ENCODE results near the gene DGCR2. TPM values are rescaled to one million over a fixed set of nuclear protein-coding genes. Genes with fewer than 3 reads are reported as not detected.

The DGCR2 gene
- total and polyA plus RNA-seq, 2 experiments from 2014 or later: 18.5 to 83.0 TPM

DNA sequence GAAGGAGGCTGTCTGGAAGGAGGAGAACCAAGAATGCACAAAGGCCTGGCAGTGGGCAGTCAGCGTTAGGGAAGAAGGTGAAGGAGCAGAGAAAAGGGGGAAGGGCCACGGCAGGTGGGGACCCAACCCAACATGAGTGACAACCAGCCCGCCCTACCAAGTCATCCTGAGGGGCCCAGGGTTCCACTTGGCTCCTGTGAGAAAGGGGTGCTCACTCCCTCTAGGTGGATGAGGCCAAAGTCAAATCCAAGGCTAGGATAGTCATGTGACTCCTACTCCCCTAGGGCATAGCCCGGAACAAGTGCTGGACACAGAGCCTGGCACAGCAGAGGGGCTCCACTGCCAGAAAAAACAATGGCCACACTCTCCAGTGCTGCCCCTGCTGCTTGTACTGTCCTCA, 2.2 kb upstream of the DGCR2 start:
- peaks cover 25% of the 10 kb centered on the region for H3K27me3 Mint-ChIP-seq (ENCODE audit: insufficient read depth, low read depth, poor library complexity)
- ATAC-seq: no peak

DNA sequence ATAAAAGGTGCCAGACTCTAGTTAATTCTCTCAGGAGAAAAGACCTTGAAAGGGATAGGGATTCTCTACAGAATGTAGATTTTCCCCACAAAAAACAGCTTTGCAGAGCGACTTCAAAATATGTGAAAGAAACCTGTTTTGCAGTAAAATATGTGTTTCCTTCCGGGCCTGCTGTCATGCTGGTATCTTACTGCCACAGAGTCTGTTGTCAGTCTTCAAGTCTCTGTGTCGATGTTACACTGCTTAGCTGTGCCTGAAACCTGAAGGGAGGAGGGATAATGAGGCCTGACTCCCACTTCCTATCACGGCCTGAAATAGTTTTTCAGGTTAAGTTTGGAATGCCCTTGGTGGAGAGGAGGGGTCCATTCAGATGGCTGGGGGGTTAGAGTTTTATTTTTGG, 1.7 kb upstream of the DGCR2 start:
- Mint-ChIP-seq H3K27ac (no peak overlapping the region), H3K27me3 (ENCODE audit: insufficient read depth, low read depth, poor library complexity) (peaks cover 22% of the 10 kb centered on the region), H3K36me3 (ENCODE audit: low read depth) (no peaks in the 10 kb centered on the region; the same call in 2 of the 3 replicates), H3K4me3 (no peak overlapping the region; the same call in 2 of the 3 replicates), H3K9me3 (no peaks in the 10 kb centered on the region), H3K4me1 (peaks cover 29% of the 10 kb centered on the region)
- no peaks in the 10 kb centered on the region for H3K27me3 ChIP-seq (ENCODE audit: insufficient read depth)
- no peaks in the 10 kb centered on the region for H3K9me2 ChIP-seq (ENCODE audit: insufficient read depth)
- peaks cover 24% of the 10 kb centered on the region for H4K20me1 ChIP-seq (replicated peaks; ENCODE audit: insufficient read depth)
- H3K4me2 ChIP-seq: no peak overlapping the region
- peaks cover 4% of the 10 kb centered on the region; the same call in 1 of the 2 replicates for H3F3A ChIP-seq (replicated peaks; ENCODE audit: low read depth)
- no peak overlapping the region for H3K27ac ChIP-seq (ENCODE audit: low read depth)
- no peak overlapping the region for H3K4me3 ChIP-seq
- ATAC-seq: no peak
- peaks cover 16% of the 10 kb centered on the region for H3K4me1 ChIP-seq (ENCODE audit: insufficient read depth)
- no peak overlapping the region for H2AFZ ChIP-seq
- no peaks in the 10 kb centered on the region for H3K36me3 ChIP-seq (ENCODE audit: insufficient read depth)
- DNase-seq (ENCODE audit: low spot score): no peak
- H3K79me2 ChIP-seq (replicated peaks; ENCODE audit: insufficient read depth): peaks cover 28% of the 10 kb centered on the region
- TF ChIP-seq, protein P1, sequence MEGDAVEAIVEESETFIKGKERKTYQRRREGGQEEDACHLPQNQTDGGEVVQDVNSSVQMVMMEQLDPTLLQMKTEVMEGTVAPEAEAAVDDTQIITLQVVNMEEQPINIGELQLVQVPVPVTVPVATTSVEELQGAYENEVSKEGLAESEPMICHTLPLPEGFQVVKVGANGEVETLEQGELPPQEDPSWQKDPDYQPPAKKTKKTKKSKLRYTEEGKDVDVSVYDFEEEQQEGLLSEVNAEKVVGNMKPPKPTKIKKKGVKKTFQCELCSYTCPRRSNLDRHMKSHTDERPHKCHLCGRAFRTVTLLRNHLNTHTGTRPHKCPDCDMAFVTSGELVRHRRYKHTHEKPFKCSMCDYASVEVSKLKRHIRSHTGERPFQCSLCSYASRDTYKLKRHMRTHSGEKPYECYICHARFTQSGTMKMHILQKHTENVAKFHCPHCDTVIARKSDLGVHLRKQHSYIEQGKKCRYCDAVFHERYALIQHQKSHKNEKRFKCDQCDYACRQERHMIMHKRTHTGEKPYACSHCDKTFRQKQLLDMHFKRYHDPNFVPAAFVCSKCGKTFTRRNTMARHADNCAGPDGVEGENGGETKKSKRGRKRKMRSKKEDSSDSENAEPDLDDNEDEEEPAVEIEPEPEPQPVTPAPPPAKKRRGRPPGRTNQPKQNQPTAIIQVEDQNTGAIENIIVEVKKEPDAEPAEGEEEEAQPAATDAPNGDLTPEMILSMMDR (conservative IDR thresholded peaks at IDR 0.05; ENCODE audit: low read depth in 2 of 2): no peak
- TF ChIP-seq ZNF114 (CRISPR knock-in tag; IDR thresholded peaks at IDR 0.05) (no peak), POLR2AphosphoS5 (IDR thresholded peaks at IDR 0.05; ENCODE audit: low read depth) (no peak), REST (IDR thresholded peaks at IDR 0.05; ENCODE audit: unreplicated experiment) (no peak), NANOG (IDR thresholded peaks at IDR 0.05; ENCODE audit: borderline replicate concordance) (no peak), EZH2 (IDR thresholded peaks at IDR 0.05; ENCODE audit: low read depth, unreplicated experiment) (no peak), EZH2phosphoT487 (IDR thresholded peaks at IDR 0.05; ENCODE audit: unreplicated experiment) (no peak), JUNB (IDR thresholded peaks at IDR 0.05; ENCODE audit: unreplicated experiment) (no peak)
- TF ChIP-seq, protein P2, sequence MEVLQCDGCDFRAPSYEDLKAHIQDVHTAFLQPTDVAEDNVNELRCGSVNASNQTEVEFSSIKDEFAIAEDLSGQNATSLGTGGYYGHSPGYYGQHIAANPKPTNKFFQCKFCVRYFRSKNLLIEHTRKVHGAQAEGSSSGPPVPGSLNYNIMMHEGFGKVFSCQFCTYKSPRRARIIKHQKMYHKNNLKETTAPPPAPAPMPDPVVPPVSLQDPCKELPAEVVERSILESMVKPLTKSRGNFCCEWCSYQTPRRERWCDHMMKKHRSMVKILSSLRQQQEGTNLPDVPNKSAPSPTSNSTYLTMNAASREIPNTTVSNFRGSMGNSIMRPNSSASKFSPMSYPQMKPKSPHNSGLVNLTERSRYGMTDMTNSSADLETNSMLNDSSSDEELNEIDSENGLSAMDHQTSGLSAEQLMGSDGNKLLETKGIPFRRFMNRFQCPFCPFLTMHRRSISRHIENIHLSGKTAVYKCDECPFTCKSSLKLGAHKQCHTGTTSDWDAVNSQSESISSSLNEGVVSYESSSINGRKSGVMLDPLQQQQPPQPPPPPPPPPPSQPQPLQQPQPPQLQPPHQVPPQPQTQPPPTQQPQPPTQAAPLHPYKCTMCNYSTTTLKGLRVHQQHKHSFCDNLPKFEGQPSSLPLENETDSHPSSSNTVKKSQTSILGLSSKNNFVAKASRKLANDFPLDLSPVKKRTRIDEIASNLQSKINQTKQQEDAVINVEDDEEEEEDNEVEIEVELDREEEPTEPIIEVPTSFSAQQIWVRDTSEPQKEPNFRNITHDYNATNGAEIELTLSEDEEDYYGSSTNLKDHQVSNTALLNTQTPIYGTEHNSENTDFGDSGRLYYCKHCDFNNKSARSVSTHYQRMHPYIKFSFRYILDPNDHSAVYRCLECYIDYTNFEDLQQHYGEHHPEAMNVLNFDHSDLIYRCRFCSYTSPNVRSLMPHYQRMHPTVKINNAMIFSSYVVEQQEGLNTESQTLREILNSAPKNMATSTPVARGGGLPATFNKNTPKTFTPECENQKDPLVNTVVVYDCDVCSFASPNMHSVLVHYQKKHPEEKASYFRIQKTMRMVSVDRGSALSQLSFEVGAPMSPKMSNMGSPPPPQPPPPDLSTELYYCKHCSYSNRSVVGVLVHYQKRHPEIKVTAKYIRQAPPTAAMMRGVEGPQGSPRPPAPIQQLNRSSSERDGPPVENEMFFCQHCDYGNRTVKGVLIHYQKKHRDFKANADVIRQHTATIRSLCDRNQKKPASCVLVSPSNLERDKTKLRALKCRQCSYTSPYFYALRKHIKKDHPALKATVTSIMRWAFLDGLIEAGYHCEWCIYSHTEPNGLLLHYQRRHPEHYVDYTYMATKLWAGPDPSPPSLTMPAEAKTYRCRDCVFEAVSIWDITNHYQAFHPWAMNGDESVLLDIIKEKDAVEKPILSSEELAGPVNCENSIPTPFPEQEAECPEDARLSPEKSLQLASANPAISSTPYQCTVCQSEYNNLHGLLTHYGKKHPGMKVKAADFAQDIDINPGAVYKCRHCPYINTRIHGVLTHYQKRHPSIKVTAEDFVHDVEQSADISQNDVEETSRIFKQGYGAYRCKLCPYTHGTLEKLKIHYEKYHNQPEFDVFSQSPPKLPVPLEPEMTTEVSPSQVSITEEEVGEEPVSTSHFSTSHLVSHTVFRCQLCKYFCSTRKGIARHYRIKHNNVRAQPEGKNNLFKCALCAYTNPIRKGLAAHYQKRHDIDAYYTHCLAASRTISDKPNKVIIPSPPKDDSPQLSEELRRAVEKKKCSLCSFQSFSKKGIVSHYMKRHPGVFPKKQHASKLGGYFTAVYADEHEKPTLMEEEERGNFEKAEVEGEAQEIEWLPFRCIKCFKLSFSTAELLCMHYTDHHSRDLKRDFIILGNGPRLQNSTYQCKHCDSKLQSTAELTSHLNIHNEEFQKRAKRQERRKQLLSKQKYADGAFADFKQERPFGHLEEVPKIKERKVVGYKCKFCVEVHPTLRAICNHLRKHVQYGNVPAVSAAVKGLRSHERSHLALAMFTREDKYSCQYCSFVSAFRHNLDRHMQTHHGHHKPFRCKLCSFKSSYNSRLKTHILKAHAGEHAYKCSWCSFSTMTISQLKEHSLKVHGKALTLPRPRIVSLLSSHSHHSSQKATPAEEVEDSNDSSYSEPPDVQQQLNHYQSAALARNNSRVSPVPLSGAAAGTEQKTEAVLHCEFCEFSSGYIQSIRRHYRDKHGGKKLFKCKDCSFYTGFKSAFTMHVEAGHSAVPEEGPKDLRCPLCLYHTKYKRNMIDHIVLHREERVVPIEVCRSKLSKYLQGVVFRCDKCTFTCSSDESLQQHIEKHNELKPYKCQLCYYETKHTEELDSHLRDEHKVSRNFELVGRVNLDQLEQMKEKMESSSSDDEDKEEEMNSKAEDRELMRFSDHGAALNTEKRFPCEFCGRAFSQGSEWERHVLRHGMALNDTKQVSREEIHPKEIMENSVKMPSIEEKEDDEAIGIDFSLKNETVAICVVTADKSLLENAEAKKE (CRISPR knock-in tag; IDR thresholded peaks at IDR 0.05): no peak

More for the DNA sequence above, 2.2 kb upstream of the DGCR2 start:
- TF ChIP-seq CREB1 (CRISPR knock-in tag; IDR thresholded peaks at IDR 0.05; ENCODE audit: low read depth): no peak
- no peak for TF ChIP-seq NANOG (IDR thresholded peaks at IDR 0.05; ENCODE audit: borderline replicate concordance)
- TF ChIP-seq STAT1 (IDR thresholded peaks at IDR 0.05; ENCODE audit: unreplicated experiment): no peak
- TF ChIP-seq EZH2 (IDR thresholded peaks at IDR 0.05; ENCODE audit: low read depth, unreplicated experiment): no peak
- TF ChIP-seq EZH2phosphoT487 (IDR thresholded peaks at IDR 0.05; ENCODE audit: unreplicated experiment): no peak
- H3K27ac ChIP-seq (ENCODE audit: low read depth): no peak overlapping the region
- H3K4me2 ChIP-seq: no peak overlapping the region
- H3K27me3 ChIP-seq (ENCODE audit: insufficient read depth): no peaks in the 10 kb centered on the region
- no peak overlapping the region for H3K4me3 ChIP-seq
- Mint-ChIP-seq H3K27ac (no peak overlapping the region), H3K4me3 (no peak overlapping the region; the same call in 2 of the 3 replicates), H3K36me3 (ENCODE audit: low read depth) (no peaks in the 10 kb centered on the region; the same call in 2 of the 3 replicates), H3K9me3 (no peaks in the 10 kb centered on the region), H3K4me1 (peaks cover 29% of the 10 kb centered on the region)
- H3K9me2 ChIP-seq (ENCODE audit: insufficient read depth): no peaks in the 10 kb centered on the region
- H3K36me3 ChIP-seq (ENCODE audit: insufficient read depth): no peaks in the 10 kb centered on the region
- H3K79me2 ChIP-seq (replicated peaks; ENCODE audit: insufficient read depth): peaks cover 24% of the 10 kb centered on the region
- H4K20me1 ChIP-seq (replicated peaks; ENCODE audit: insufficient read depth): peaks cover 21% of the 10 kb centered on the region
- no peak overlapping the region for H2AFZ ChIP-seq
- no peak for DNase-seq (ENCODE audit: low spot score)
- peaks cover 4% of the 10 kb centered on the region; the same call in 1 of the 2 replicates for H3F3A ChIP-seq (replicated peaks; ENCODE audit: low read depth)
- H3K4me1 ChIP-seq (ENCODE audit: insufficient read depth): peaks cover 16% of the 10 kb centered on the region

All from GM23338 (cell line).